ENCODE results near the gene HRC. TPM values are rescaled to one million over a fixed set of nuclear protein-coding genes. Genes with fewer than 3 reads are reported as not detected.

Gene HRC
- total and polyA plus RNA-seq, 2 of the 8 experiments (the other 6 are each of a cell fraction or from before 2014, with no cell fraction given): 2.3 to 2.6 TPM

DNA sequence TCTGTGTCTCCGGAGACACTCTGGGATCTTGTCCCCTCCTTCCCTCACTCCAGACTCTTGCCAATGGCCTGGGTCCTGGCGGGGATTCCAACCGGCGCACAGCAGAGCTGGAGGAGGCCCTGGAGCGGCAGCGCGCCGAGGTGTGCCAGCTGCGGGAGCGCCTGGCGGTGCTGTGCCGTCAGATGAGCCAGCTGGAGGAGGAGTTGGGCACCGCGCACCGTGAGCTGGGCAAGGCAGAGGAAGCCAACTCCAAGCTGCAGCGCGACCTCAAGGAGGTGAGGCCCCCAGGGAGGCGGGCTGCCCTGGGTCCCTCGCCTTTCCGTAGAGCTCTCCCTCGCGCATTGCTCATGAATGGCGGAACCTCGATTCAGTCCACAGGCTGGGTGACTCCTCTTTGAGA lies 24.9 kb downstream of the HRC start:
- Histone ChIP-seq H4K5ac (ENCODE audit: insufficient read length, low read depth, low read length) (no peak overlapping the region), H2BK20ac (ENCODE audit: low read length) (no peak overlapping the region), H2AK5ac (ENCODE audit: low read depth, low read length) (peak overlapping the region; percentile 82; the same call in 1 of the 2 replicates), H3K23ac (ENCODE audit: insufficient read length) (no peak overlapping the region), H3K27ac (ENCODE audit: low read depth, low read length) (no peak overlapping the region), H3K4me2 (ENCODE audit: insufficient read depth in 1 of 2, low read depth in 2 of 2, low read length in 2 of 2) (no peak overlapping the region; a peak in 1 of 4 replicates), H3K36me3 (ENCODE audit: control insufficient read depth in 2 of 4, insufficient read depth in 4 of 4, low read length in 3 of 4) (peaks cover 0 to 4% (median 2%) of the 10 kb centered on the region in 4 experiments; a peak in 2 of 8 replicates), H3K18ac (ENCODE audit: extremely low read depth, low read length) (no peak overlapping the region; the same call in 1 of the 2 replicates), H4K91ac (replicated peaks; ENCODE audit: insufficient read length, low read length) (no peak overlapping the region), H3K23me2 (ENCODE audit: low read depth, low read length) (peaks cover 13% of the 10 kb centered on the region), H3K56ac (replicated peaks; ENCODE audit: insufficient read length, low read depth, low read length) (no peak overlapping the region), H4K8ac (ENCODE audit: extremely low read depth, insufficient read depth, low read length) (no peak overlapping the region), H3K14ac (ENCODE audit: insufficient read length) (no peak overlapping the region), H3K9me3 (ENCODE audit: insufficient read depth in 2 of 2, low read depth in 1 of 2, low read length in 1 of 2) (no peaks in the 10 kb centered on the region), H4K20me1 (replicated peaks in 1 of 2; ENCODE audit: control insufficient read depth in 1 of 2, insufficient read depth in 2 of 2, low read length in 2 of 2) (peaks cover 0 to 3% of the 10 kb centered on the region in 2 experiments), H3K9ac (replicated peaks in 1 of 4; ENCODE audit: extremely low read depth in 1 of 4, low read depth in 3 of 4, low read length in 3 of 4) (no peak overlapping the region), H3K4me1 (replicated peaks in 1 of 4; ENCODE audit: control insufficient read depth in 3 of 4, insufficient read depth in 4 of 4, low read length in 3 of 4) (peaks cover 4 to 15% (median 7%) of the 10 kb centered on the region in 4 experiments), H2BK15ac (ENCODE audit: low read length) (no peak overlapping the region), H2BK5ac (ENCODE audit: low read depth, low read length) (no peak overlapping the region), H3K79me2 (ENCODE audit: control insufficient read depth in 1 of 2, insufficient read depth in 2 of 2, low read length in 2 of 2) (no peaks in the 10 kb centered on the region), H3K27me3 (replicated peaks in 1 of 4; ENCODE audit: control insufficient read depth in 3 of 4, extremely low read depth in 1 of 4, insufficient read depth in 3 of 4, low read length in 3 of 4) (no peaks in the 10 kb centered on the region; a peak in 2 of 7 replicates), H3K4me3 (ENCODE audit: extremely low read depth in 1 of 4, insufficient read depth in 2 of 4, low read depth in 3 of 4, low read length in 4 of 4) (no peak overlapping the region), H3K79me1 (ENCODE audit: low read depth, low read length) (no peaks in the 10 kb centered on the region), H2BK120ac (replicated peaks; ENCODE audit: low read depth, low read length) (no peak overlapping the region), H2AFZ (ENCODE audit: low read length) (no peak overlapping the region), H2BK12ac (ENCODE audit: low read depth, low read length) (no peak overlapping the region), H3K4ac (replicated peaks; ENCODE audit: insufficient read length, low read depth, low read length) (no peak overlapping the region)
- DNase-seq (ENCODE audit: low read depth in 1 of 2, low spot score in 2 of 2) (no peak), FAIRE-seq (no peak)
- WGBS, 2 experiments (ENCODE audit: extremely low coverage in 1 of 2, insufficient coverage in 1 of 2, insufficient read length in 1 of 2, insufficient replicate concordance in 2 of 2, low coverage in 1 of 2, low lambda C conversion rate in 2 of 2, missing lambda C conversion rate in 1 of 2): 87% methylated on average over 22 of the region's 24 CpGs; no CpG with 5 or more reads in 1 of the 2 experiments
- ChIA-PET POLR2A (ENCODE audit: partially characterized antibody) (interaction anchor here (0.5 to 2.0 kb wide), 9 partner anchors 9 to 323 kb away, joined by 3 to 14 read pairs (median 4); partner anchors contain the start of gene ALDH16A1), CTCF (ENCODE audit: partially characterized antibody) (interaction anchor here (0.5 to 9.7 kb wide), 10 partner anchors 10 to 622 kb away, joined by 3 to 99 read pairs (median 9); partner anchors contain the start of genes GYS1, LIN7B and RUVBL2)
- TF ChIP-seq POU5F1 (IDR thresholded peaks at IDR 0.05; ENCODE audit: low read depth, low read length): no peak
- TF ChIP-seq BACH1 (IDR thresholded peaks at IDR 0.05; ENCODE audit: low read length): no peak
- TF ChIP-seq EGR1 (IDR thresholded peaks at IDR 0.05; ENCODE audit: borderline replicate concordance, low read depth, low read length): no peak
- no peak for TF ChIP-seq CBX8 (IDR thresholded peaks at IDR 0.05; ENCODE audit: borderline replicate concordance, low read depth, low read length)

All from H1 (cell line).